Activated CD8-positive, alpha-beta memory T cell treated with anti-CD3 and anti-CD28 coated beads, Interleukin-2, amount 50 U/mL, for 1 hour (primary cell): ENCODE results near the gene UNC5B.

Source experiments
- DNase-seq: peaks from one replicate; pipeline ENCODE4 v3.0.0-alpha.2; 2020; ENCODE audit errors: extremely low read depth

UNC5B gene

DNA sequence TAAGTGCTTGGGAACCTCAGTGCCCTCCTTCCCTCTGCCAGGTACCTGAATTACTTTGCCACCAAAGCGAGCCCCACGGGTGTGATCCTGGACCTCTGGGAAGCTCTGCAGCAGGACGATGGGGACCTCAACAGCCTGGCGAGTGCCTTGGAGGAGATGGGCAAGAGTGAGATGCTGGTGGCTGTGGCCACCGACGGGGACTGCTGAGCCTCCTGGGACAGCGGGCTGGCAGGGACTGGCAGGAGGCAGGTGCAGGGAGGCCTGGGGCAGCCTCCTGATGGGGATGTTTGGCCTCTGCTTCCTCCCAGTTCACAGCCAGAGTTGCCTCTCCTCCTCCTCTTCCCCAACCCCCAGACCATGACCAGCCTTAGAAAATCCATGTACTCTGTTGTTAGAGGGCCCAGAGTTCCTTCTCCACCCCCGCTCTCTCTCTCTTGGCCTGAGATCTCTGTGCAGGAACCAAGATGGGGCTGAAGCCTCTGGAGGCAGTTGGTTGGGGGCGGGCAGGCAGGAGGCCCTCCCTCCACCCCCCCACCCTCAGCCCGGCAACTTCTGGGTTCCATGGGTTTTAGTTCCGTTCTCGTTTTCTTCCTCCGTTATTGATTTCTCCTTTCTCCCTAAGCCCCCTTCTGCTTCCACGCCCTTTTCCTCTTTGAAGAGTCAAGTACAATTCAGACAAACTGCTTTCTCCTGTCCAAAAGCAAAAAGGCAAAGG is 86.9 kb downstream of the UNC5B start:
- no peak for DNase-seq

DNA sequence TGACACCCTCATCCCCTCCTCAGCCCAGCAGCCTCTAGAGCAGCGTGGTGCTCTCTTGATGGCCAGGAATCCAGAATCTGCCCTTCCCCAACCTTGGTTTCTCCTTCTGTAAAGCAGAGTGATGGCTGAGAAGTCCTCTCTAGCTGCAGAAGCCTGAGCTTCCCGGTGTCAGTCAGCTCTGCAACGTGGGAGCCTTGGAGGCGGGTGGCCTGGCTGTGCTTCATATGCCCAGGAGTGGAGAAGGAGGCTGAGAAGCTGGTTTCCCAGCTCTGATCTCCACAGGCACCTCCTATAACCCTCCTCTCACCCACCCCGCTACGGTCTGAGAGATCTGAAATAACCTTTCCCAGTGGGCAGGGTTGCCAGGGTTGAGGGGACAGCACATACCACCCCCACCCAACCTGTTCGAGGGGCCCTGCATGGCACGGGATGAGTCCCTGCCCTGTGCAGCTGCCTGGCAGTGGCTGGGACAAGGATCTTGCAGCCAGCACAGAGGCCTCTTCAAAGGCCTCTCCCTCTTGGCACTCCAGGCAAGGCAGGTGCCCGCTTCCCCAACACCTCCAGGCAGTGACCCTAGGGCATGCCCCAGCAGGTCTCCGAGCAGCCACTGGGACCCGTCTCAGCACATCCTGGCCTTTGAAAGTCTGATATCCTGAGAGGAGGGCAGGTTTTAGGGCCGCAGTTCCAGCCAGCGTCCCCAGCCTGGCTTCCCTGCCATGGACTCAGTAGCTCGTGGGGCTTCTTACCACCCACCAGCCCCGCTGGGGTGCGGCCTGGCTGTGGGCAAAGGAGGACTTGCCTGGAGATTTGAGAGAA is 88.4 kb downstream of the UNC5B start:
- no peak for DNase-seq

DNA sequence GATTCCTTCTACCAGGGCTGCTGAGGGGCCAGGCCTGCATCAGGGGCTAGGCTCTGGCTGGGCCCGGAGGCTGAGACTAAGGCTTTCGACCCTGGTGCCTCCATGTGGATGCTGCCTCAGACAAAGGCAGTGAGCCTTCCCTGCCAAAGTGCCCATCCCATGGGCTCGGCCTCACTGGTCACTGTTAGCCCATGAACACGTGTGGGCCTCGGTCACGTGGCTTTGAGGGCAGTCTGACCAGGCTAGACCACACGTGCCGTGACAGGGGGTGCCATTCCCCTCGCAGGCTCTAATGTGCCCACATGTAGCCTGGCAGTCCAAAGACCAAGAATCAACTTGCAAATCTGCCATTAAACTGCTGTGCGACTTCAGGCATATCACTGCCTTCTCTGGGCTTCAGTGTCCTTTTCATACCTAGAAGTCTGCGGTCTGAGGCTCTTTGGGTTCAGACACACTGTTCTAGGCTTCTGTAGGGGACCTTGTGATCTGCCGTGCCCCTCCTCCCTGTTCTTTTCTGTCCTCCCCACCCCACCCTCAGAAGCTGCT is 89.1 kb downstream of the UNC5B start:
- DNase-seq = no peak

DNA sequence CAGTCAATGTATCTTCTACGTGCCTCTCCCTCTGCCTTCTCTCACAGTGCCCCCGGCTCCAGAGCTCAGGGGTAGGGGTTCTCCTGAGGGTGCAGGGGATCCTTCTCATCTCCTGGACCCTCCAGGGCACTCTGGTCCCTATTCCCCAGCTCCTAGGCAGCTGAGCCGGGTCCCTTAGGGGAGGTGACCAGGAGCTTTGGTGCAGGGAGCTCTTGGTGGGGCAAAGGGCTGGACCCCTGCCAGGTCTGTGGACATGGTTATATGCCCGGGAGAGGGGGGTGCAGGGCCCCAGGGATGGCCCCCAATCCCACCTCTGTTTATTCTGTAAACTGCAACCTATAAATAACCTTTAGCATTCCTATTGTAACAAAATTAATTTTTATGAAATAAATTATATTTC is 90.1 kb downstream of the UNC5B start:
- DNase-seq = no peak

DNA sequence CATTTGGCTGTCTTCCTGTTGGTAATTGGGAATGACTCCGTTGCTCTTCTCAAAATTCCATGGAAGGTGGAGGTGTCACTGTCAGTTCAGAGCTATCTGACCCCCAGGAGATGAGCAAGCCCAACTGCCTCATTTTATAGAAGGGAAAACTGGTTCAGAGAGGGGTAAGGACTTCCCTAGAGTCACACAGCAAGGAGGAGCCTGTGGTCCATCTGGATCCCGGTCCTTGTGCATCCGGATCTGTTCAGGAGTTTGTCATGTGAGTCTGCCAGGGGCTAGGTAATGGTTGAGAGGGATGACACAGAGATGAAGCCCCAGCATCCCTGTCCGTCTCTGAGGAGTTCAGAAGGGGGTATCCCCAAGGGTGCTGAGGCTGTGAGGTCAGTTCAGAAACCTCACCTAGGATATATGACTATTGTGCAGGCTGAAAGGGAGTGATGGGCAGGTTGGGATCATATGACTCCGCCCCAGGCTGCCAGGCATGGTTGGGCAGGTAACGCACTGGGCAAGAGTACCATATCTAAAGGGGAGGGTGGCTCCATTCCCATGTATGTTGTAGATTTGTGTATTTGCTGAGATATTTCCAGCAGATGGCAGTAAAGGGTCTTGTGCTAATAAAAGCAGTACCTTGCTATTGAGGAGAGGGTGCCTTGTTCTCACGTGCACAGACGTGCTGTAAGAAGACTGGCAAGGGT is 90.7 kb downstream of the UNC5B start:
- no peak for DNase-seq

DNA sequence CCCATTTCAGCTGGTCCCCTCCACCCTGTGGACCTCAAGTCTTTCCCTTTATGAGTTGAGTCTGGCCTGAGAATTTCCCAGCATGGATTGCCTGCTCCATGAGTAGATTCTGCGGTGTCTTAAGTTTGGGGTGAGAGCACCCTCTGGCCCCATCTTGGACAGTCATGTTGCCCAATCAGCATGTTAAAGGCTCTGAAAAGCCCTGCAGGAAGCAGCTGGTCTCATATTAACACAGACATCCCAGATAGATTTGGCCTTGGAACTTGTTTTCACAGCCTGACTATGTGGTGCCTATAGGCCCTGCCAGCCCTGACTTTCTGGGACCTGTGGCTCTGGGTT is 91.2 kb downstream of the UNC5B start:
- no peak for DNase-seq

DNA sequence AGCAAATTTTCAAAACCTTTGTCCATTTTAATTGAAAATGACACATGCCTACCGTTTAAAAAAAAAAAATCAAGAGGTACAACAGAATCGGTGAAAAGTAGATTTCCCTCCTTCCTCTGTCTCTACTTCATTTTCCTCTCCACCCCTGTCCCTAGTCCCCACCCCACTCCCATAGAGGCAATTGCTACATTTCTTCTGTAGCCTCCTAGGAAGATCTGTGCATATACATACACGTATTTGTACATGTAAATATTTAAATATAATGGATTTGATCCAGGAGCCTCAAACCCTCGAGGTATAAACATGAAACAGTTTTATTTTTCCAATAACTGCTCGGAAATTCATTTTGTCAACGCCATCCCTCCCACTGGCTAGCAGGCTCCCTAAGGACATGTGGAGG is 92.5 kb downstream of the UNC5B start:
- no peak for DNase-seq

DNA sequence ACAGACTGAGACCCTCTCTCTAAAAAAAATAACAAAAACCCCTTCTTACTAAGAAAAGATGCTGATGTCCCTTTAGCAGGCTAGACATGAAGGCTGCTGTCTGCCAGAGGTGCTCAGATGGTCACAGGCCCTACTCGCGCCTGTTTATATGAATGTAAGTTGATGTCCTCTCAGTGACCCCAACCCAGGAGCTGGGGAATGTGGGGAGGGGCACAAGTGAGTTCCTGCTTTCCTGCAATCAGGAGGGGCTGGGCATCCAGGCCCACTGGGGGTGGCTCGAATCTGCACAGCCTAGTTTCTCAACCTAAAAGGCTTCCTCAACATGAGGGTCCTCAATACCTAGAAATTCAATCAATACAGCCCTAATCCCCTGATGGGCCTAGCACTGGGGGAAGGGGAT is 94.6 kb downstream of the UNC5B start:
- DNase-seq = no peak

DNA sequence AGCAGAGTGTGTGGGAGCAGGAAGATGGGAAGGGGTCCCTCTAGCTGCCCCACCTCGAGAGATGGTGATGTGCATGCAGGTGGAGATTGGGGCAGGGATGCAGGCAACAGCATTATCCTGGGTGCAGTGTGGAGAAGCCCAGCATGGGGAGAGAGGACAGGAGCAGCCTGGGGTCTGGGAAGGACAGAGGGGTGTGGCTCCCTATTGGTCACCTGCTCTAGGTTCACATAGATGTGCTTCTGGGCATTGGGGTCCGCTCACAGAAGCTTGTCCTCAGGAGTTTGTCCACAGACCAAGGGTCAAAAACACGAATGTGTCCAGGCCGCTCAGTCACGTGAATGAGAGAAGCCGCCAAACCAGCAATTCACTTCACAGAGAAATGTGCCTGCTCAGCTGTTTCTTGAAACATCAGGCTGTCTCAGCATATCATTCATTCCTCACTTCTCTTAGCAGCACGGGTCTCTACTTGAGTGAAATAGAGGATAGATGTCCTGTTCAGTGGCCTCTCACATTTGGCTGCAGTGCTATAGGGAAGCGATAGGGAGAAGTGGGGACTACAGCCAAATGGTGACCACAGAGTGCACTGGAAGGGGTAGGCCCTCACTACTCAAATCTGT is 95.2 kb downstream of the UNC5B start:
- DNase-seq = no peak

DNA sequence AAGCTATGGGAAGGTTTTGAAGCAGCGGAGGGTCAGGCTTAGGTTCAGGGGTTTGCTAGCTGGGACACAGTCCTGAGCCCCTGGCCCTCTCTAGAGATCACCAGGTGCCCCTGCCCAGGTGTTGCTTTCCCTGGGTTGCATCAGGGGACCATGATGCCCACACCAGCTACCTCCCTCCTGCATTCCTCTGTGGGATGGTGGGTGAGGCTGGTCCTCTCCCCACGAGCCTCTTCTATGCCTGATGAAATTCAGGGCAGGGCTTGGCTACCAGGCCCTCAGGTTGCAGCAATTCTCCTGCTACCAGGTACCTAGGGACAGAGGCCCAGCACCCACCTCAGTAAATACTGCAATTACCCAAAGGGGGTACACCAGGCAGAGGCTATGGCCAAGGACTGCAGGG is 95.9 kb downstream of the UNC5B start:
- no peak for DNase-seq

DNA sequence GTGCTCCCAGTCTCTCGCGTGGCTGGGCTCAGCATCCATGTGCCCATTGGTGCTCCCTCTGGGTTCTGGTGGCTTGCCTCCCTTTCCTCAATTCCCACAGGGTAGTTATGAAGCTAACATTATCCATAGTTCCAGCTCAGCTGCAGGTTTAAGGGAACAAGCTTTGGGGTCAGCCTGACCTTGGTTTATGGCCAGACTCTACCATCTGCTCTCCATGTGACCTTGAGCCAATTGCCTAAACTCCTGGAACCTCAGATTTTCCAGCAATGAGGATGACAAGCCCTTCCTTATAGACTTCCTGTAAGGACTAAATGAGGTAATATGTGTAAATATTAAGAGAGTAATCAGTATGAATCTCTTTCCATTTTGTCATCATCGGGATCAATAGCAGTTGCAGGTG is 96.6 kb downstream of the UNC5B start:
- DNase-seq = no peak

DNA sequence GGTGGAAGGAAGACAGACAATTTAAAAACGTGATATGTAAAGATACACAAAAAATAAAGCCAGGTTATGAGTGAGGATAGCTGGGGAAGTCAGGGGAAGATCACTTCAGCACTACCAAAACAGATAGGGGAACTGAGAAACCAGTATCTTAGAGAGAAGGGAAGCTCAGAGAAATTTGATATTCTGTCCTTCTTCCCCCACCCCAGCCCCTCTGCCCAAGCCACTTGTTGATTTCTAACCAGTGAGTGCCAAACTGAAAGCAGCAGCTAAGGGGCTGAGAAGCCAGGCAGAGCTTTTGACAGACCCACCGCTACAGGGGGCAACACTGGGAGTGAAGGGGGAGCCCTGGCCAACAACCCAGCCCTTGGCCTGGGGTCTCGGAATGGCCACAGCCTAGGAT is 97.5 kb downstream of the UNC5B start:
- DNase-seq = no peak

DNA sequence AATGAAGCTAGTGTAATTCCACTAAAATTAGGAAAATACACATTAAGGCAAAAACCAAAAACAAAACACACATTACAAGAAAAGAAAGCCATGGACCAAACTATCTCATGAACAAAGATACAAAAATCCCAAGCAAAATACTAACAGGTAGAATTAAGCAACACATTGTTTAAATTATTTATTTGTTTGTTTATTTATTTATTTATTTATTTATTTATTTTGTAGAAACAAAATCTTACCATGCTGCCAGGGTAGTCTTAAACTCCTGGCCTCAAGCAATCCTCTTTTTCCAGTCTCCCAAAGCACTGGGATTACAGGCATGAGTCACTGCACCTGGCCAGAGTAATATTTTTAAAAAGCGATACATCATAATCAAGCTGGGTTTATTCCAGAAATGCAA is 99.8 kb downstream of the UNC5B start:
- no peak for DNase-seq

DNA sequence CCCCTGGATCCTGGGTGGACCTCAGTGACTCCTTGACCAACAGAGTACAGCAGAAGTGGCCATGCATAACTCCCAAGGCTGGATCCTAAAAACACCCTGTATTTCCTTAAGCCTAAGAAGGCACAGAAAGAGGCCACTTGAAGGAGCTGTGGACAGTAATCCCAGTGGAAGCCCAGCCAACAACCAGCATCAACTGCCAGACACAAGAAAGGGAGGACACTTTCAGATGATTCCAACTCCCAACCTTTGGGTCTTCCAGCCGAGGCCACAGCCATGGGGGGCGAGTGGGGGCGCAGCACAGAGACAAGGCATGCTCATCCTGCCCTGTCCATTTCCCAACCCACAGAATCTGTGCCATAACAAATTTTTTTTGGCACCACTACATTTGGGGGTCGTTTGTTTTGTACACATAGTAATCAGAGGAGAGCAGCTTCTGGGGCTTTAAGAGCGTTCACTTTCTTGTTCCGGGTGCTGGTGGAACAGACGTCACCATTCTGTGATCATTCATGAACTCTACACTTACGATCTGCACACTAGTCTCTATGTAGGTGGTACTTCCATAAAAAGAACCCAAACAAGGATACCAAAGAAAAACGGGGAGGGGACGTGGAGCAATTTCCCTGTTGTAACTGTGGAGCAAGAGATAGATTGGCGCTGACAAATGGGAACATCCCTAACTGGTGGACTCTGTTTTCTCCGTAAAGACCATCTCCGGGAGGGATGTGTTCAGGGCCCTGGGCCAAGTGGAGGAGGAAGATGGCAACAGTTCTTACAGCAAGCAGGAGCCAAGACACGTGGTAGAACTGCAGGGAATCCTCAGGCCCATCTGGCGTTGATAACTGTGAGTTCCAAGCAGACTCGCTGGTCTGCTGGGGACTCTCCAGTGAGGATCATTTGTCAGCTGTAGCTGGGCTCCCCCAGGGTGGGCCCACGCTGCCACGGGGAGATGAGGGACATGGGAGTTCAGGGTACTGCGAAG is 100.7 kb downstream of the UNC5B start:
- no peak for DNase-seq

DNA sequence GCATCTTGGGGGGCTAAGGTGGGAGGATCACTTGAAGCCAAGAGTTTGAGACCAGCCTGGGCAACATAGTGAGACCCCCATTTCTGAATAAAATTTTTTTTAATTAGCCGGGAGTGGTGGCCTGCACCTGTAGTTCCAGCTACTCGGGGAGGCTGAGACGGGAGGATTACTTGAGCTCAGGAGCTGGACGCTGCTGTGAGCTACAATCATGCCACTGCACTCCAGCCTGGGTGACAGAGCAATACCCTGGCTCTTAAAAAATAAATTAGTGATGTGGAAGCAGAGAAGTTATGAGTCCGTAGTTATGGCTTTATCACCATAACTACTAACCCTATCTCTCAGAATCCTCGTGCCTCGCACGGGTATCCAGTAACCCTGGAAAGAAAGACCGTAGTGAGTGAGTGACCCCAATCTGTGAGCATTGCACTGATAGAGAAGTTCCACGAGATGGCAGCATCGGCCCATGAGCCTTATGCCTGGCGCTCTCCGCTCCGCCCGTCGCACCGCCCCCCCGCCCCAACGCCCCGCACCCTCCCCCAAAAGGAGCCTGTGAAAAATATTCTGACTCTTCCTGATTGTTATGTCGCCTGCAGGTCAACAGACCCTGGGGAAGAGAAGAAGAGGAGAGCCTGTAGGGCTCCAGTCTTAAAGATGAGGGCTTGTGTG is 101.8 kb downstream of the UNC5B start:
- no peak for DNase-seq

DNA sequence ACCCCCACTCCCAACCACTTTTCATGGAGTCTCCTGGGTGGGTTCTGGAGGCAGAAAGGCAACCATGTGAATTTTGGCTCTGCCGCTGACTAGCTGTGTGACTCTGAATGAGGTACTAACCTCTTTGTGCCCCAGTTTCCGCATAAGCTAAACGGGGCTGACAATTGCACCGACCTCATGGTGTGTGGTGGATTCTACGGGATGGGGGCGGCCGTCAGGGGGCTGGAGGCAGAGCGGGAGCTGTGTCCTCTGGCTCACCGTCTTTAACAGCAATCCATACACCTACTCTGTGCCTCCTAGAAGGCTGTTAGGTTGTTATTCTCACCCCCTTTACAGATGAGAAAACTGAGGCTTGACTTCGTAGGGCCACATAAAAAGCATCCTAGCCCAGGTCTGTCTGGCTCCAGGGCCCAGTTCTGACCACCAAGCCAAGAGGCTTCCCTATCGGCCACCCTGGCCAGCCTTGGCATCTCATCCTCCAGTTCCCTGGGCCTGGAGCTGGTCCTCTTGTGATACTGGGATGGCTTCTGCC is 102.4 kb downstream of the UNC5B start:
- no peak for DNase-seq

DNA sequence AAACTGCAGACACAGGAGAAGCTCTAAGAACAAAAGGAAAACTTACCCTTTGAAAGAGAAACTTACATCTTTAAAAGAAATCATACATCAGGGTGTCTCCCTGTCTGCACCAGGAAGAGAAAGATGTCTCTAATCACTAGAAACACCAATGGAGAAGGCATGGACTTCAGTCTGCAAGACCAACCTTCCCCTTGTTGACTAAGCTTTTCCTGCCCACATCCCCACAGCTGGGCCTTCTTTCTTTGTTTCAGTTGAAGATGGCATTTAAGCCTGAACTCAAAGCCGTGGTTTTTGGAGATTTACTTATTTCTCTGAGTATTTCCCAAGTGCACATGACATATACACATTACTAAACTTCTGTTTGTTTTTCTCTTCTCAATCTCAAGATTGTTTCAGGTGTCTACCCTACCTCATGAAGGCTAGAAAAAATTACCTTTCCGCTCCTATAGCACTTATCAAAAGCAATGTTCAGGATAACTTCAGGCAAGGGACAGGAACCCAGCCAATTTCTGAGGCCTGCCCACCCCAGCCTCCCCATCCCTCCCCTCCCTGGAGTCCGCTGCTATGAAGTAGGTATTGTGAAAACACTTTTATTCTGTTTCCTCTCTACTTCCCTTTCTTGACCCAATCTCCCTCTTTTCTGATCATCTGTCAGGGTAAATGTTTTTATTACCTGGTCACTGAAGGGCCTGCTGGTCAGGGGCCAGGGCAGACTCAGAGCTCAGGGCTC is 103.9 kb downstream of the UNC5B start:
- no peak for DNase-seq

DNA sequence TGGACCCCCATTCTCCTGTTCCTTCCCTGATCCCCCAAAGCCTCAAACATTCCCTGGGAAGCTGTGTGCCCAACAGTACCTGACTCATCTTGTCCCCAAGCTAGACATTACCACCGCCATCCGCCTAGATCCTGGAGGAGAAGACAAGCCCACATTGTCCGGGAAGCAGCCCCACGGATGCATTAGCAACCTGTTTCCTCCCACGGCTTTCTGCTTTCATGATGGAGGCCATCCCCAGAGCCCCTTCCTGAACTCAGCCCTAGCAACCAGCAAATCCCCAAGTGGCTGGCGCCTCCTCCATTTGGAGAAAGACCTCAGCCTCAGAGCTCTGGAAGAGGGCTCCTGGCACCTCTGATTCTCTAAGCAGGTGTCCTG is 104.4 kb downstream of the UNC5B start:
- no peak for DNase-seq

DNA sequence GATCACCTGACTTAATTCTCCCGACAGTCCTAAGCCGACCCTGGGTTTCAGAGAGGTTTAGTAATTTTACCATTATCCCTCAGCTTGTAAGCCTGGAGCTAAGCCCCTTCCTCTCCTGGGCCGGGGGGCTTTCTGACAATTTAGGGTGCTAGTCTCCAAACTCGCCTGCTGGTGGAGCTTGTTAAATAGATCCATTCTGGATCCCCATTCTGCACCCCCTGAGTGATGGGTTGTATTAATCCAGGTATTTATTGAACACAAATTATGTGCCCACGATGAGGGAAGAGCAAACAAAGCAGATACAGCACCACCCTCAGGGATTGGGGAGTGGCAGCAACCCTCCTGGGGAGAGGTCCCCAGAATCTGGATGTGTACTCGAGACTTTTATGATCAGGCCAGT is 105.4 kb downstream of the UNC5B start:
- DNase-seq = no peak
